Motor neuron (in vitro differentiated cells): ENCODE data around the gene NOXRED1. TPM values are rescaled to one million over a fixed set of nuclear protein-coding genes. Genes with fewer than 3 reads are reported as not detected.

Experiments used
- ATAC-seq, 8 experiments: fragments of 200-7000 bp; cut with Tn5 transposase; replicated peaks in 6 of 8; 2 replicates each; pipeline ENCODE4 v1.8.0; 2021; ENCODE audit warnings: mild to moderate bottlenecking in 8 of 8, moderate library complexity in 8 of 8
- H3K27ac ChIP-seq, 2 donors: fragments of 250-450 bp; sonication (Bioruptor Pico); 2 replicates each; pipeline ENCODE4 v1.9.0; 2021; ENCODE audit warnings: antibody characterized with exemption in 2 of 2, mild to moderate bottlenecking in 2 of 2, moderate library complexity in 1 of 2
- H3K4me1 ChIP-seq, 2 donors: fragments of 250-450 bp; sonication (Bioruptor Pico); replicated peaks in 1 of 2; 2 replicates each; pipeline ENCODE4 v1.6.1; 2021; ENCODE audit warnings: antibody characterized with exemption in 2 of 2, mild to moderate bottlenecking in 2 of 2, moderate library complexity in 1 of 2
- H3K4me3 ChIP-seq, 5 donors: fragments of 250-450 bp; sonication (Bioruptor Pico); 2 replicates each; pipeline ENCODE4 v1.9.0; 2021; ENCODE audit warnings: antibody characterized with exemption in 5 of 5, mild to moderate bottlenecking in 5 of 5, moderate library complexity in 4 of 5
- WGBS, 10 experiments: fragments of 450-650 bp; shearing (Covaris generic); methylation state at CpG; one replicate each; pipeline ENCODE4 v1.0.0; 2022; 5-methylcytosine and 5-hydroxymethylcytosine counted together
- in situ Hi-C, 9 experiments: fragments of 400-800 bp; cut with MboI; loops; one replicate each; pipeline ENCODE4 v1.15.0; 2021; ENCODE audit warnings: low sequenced_read_pairs in 9 of 9, low pct_unique_long_range_greater_than_20kb in 2 of 9; ENCODE audit not compliant: unreplicated experiment in 9 of 9
- total RNA-seq, 8 experiments: library from RNA; unstranded; fragments of 300-600 nt; gene quantifications; 2 replicates each; pipeline versions ENCODE4 v1.2.3 to v1.2.4, GENCODE V29; 2022

The NOXRED1 gene, protein sequence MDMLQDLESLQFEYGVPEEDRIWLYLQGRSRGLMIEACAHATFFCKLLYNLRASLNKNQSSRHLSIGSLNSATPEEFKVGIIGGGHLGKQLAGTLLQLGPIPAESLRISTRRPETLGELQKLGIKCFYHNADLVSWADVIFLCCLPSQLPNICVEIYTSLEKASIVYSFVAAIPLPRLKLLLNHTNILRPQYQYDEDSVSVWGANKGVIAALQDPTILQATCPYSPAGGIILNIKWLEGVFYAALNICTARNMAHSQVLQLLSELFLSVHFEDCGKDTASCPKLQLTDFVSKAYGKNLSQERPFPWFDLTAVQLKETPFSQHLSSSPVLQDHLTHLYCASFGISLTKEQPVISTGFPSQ
- total RNA-seq: 1 to 10 TPM in 2 of 8 experiments, under 1 TPM in 6; 0.33 to 3.0 (median 0.73) TPM

DNA sequence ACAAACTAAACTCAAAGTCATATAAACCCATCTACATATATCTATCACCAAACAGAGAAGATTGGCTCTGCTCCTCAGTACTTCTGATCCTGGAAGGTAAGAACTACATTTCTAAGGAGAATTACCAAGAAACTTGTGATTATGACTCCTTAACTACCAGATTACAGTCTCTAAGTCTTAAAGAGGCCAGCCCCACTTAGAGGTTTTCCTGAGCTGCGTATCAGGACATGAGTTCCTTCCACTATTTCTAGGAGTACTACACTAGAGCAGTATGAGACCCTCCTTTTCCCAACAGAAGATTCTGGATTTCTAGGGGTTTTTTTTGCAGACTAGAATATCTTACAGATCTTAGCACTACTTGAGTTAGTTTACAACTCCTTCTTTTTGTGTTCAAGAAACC is at the start of gene NOXRED1:
Gene NOXRED1 (minus strand): TSS at position 101 of the 400 bp plus-strand sequence. CDS start 634 bp downstream, outside the sequence.
- H3K27ac ChIP-seq: no peak within 1 kb of the TSS
- WGBS, 10 experiments: 80 to 100% (median 100%) methylated on average over 1 of the region's 1 CpG; no CpG with 5 or more reads in 5 of the 10 experiments
- ATAC-seq: no peak
- H3K4me3 ChIP-seq: no peak within 1 kb of the TSS
- no peaks in the 10 kb centered on the region for H3K4me1 ChIP-seq
- in situ Hi-C loops: no loop called here

DNA sequence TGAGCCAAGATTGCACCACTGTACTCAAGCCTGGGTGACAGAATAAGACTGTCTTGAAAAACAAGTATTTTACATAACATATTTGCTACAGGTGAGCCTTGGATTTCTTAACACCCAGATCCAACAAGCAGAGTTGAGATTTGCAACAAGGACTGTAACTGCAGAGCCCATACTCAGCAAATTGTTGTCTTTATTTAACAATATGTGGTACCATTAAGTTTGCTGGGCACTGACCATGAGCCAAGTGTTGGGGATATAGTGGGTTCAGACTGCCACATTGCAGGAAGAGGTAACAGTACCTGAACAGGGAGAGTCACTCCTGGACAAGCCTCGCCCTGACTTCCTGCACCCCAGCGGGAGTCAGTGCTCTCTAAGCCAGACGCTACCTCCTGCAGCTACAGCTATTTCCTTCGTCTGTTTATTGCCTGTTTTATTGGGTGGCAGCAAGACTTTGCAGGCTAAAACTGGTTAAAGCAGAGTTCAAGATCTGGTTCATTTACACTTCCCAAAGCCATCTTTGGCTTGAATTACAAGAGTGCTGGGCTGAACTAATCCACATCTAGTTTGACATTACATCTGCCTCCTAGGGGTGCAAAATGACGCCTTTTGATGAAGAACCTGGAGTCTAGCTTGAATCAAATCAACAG is 47.0 kb upstream of the NOXRED1 start:
- 51 to 100% (median 87%) methylated on average over 1 to 5 of the region's 5 CpGs; no CpG with 5 or more reads in 5 of the 10 experiments for WGBS, 10 experiments
- in situ Hi-C loops: no loop called here
- ATAC-seq: no peak
- Histone ChIP-seq H3K4me1 (peaks cover 0 to 5% of the 10 kb centered on the region in 2 donors), H3K27ac (no peak overlapping the region), H3K4me3 (no peak overlapping the region)

DNA sequence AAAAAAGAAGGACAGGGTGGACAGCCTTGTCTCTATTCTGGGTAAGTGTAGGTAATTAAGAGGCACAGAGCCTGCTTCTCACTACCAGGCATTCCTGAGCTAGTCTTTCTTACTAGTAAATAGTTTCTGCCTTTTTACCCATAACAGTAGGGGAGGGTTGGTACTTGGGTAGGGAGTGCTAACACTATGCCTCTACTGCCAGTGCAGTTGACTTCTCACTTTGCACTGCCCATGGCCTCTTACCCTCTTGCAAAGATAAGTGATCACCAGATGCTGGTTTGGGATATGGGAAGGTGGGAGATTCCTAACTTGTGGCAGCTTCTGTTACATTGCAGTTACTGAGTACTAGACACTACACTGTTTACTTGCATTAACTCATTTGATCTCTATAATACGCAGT is 46.2 kb upstream of the NOXRED1 start:
- peak in 1 of 8 experiments; percentile 24 for ATAC-seq
- 83 to 100% (median 92%) methylated on average over 1 of the region's 1 CpG; no CpG with 5 or more reads in 6 of the 10 experiments for WGBS, 10 experiments
- H3K4me1 ChIP-seq: peaks cover 0 to 5% of the 10 kb centered on the region in 2 donors
- no peak overlapping the region for H3K4me3 ChIP-seq
- H3K27ac ChIP-seq: no peak overlapping the region
- in situ Hi-C loops: no loop called here

DNA sequence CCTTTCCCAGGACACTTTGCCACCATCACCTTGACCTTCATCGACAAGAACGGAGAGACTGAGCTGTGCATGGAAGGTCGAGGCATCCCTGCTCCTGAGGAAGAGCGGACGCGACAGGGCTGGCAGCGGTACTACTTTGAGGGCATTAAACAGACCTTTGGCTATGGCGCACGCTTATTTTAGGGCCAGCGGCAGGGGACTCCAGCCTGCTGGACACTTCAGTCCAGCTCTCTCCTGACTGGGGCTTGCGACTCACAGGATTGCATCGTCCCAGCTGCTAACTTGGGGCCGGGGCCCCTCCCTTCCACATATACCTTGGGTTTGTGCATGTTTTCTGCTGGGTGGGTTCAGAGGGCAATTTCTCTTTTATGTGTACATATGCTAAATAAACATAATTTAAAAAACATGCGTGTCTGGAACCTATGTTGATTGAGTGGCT is 45.8 kb upstream of the NOXRED1 start:
- in situ Hi-C loops: no loop called here
- H3K4me3 ChIP-seq: no peak overlapping the region
- H3K27ac ChIP-seq: no peak overlapping the region
- ATAC-seq: peak in 6 of 8 experiments; percentile 26 to 91 (median 70)
- WGBS, 10 experiments: 0 to 81% (median 33%) methylated on average over 1 to 10 of the region's 14 CpGs; no CpG with 5 or more reads in 5 of the 10 experiments
- peaks cover 0 to 5% of the 10 kb centered on the region in 2 donors for H3K4me1 ChIP-seq

DNA sequence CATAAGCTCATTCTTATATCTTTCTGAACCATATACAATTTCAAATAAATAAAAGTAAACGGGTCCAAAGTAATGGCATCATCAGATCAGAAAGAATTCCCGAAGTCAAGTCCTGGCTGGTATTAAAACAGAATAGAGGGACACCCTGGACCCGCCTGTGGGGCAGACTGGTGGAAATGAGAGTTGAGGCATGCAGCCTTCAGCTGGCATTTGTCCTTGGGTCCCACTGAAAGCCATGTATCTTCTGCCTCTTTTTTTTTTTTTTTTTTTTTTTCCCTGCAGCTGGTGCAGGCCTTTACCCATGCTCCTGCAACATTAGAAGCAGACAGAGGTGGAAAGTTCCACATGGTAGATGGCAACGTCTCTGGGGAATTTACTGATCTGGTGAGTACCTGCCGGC is 44.5 kb upstream of the NOXRED1 start:
- 66 to 100% (median 82%) methylated on average over 1 to 4 of the region's 5 CpGs for WGBS, 10 experiments
- in situ Hi-C loops: no loop called here
- H3K4me3 ChIP-seq: no peak overlapping the region
- no peak for ATAC-seq
- peaks cover 0 to 5% of the 10 kb centered on the region in 2 donors for H3K4me1 ChIP-seq
- no peak overlapping the region for H3K27ac ChIP-seq

DNA sequence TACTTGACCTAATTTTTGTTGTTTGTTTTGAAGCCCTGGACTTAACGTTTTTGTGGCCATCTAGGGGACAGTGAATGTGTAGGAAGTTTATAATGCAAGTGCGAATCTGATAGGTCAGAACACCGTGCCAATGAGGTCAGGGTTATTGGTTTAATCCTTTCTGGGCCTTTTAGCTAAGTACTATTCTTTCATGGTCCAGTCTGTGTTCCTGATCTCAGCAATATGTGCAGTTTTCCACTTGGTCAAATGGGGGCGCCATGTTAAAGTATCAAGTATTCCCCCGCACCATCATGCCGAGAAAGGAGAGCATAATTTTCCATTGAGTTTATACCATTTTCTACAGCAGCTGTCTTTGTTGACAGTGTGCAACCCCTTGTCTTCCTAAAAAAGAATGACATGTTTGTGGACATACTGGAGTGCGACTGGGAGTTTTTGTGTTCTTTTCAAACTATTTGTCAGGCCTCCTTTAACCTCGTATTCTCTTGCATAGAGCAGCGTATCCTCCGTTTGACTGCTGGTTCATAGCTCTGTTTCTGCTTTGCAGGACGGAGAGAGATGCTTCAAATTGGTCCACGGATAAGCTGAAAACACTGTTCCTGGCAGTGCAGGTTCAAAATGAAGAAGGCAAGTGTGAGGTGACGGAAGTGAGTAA is 35.9 kb upstream of the NOXRED1 start:
- 0 to 69% (median 40%) methylated on average over 2 to 12 of the region's 13 CpGs for WGBS, 10 experiments
- peaks cover 8 to 10% of the 10 kb centered on the region in 2 donors for H3K4me1 ChIP-seq
- H3K27ac ChIP-seq: no peak overlapping the region
- ATAC-seq: peak in 1 of 8 experiments; percentile 0
- in situ Hi-C loops: no loop called here
- H3K4me3 ChIP-seq: peak overlapping the region; percentile 55 to 90 (median 64)

DNA sequence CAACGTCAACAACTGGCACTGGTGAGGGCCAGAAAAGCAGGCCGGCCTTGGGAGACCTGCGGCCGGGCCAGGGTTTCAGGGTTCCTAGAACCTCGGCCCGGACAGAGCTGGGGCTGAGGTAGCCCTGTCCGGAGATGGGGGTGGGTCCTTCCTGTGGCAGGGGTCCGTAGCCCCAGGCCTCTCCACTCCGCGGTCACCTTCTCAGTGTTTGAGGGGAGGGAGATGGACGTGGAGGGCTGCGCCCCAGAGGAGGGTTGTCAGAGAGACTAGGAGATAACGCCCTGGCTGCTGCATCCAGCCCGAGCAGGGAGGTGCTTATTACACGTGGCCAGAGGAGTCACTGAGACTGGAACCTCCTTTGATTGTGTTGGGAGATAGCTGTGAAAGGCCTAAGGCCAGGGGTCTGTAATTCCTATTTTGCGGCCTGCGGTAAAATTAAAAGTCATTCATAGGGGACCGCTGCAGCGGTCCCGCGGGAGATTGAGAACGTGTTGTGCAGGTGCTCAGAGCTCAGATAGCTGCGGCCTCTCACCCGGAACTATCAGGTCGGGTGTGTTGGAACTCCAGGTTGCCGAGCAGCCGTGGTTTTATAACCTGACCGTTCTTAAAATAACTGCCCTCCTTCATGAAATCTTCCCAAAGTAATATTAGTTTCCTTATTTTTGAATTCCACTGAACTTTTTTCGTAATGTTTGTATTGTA is 35.1 kb upstream of the NOXRED1 start:
- ATAC-seq: peak; percentile 6 to 26 (median 12)
- peaks cover 8 to 10% of the 10 kb centered on the region in 2 donors for H3K4me1 ChIP-seq
- peak overlapping the region; percentile 96 for H3K27ac ChIP-seq
- H3K4me3 ChIP-seq: peak overlapping the region; percentile 55 to 90 (median 64)
- WGBS, 10 experiments: 0 to 40% (median 0%) methylated on average over 1 to 16 of the region's 29 CpGs
- in situ Hi-C loops: no loop called here

DNA sequence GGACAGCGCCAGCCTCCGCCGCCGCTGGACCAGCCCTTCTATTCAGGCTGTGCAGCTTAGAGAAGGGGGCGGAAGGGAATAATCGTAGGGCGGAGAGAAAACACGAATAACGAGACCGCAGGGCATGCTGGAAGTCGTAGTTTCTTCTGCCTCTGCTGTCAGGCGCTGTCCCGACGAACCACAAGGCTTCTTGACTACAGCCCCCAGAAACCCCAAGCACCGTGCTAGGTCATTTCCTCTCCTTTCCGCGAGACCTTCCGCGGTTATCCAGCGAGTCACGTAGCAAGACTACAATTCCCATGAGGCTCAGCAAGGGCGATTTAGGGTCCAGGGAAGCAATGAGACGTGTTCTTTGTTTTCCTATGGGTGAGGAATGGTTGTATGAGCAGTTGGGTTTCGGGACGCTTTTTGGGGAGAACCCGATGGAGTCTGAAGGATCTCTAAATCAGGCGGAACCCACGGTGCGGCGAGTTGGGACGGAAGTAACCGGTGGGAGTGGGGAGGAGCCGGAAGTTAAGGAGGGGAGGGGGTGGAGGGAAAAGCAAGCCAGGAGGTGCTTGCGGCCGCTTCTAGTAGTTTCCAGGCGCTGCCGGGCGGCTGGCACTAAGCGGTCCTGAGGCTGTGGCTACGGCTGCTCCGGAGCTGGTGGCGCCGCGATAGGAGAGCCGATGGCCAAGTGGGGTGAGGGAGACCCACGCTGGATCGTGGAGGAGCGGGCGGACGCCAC is 34.4 kb upstream of the NOXRED1 start, which contains the start of the genes AHSA1 and VIPAS39:
Gene AHSA1 (plus strand): TSS at position 572 of the 727 bp plus-strand sequence. CDS start 97 bp downstream, at position 669.
Gene VIPAS39 (minus strand): TSS at position 80 of the 727 bp plus-strand sequence. CDS start 3,499 bp downstream, outside the sequence.
- in situ Hi-C loops: no loop called here

DNA sequence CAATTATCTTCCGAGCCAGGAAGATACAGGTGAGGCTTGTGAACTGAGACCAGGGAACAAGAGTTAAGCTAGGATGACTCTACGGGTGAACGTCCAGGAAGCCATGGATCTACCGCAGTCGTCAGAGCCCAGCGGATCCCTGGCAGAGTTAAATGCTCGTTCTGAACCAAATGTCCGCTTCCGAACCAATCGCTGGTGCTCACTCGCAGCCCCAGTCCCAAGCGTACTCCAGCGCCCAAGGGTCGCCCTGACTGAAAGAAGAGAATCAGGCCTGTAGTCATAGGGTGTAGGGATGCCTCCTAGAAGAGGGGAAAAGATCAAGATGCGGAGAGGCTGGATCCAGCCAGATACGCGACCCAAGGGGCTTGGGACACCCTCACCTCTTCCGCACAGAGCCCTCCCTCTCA is 33.8 kb upstream of the NOXRED1 start:
- Histone ChIP-seq H3K27ac (peak overlapping the region; percentile 46 to 96), H3K4me3 (peak overlapping the region; percentile 55 to 90 (median 64)), H3K4me1 (peaks cover 8 to 10% of the 10 kb centered on the region in 2 donors)
- ATAC-seq: peak in 3 of 8 experiments; percentile 13 to 35 (median 17)
- in situ Hi-C loops: no loop called here
- whole genome bisulfite sequencing, 10 experiments: 0 to 2% (median 0%) methylated on average over 1 to 14 of the region's 18 CpGs; no CpG with 5 or more reads in 2 of the 10 experiments

More for the DNA sequence above, 34.4 kb upstream of the NOXRED1 start, which contains the start of the genes AHSA1 and VIPAS39:
- ATAC-seq: peak; percentile 89 to 96 (median 95)
- Histone ChIP-seq H3K4me3 (peak within 1 kb of the TSS; percentile 55 to 90 (median 64)), H3K4me1 (peaks cover 8 to 10% of the 10 kb centered on the region in 2 donors), H3K27ac (peak within 1 kb of the TSS; percentile 96)
- 0 to 1% (median 0%) methylated on average over 1 to 17 of the region's 50 CpGs; no CpG with 5 or more reads in 5 of the 10 experiments for WGBS, 10 experiments

DNA sequence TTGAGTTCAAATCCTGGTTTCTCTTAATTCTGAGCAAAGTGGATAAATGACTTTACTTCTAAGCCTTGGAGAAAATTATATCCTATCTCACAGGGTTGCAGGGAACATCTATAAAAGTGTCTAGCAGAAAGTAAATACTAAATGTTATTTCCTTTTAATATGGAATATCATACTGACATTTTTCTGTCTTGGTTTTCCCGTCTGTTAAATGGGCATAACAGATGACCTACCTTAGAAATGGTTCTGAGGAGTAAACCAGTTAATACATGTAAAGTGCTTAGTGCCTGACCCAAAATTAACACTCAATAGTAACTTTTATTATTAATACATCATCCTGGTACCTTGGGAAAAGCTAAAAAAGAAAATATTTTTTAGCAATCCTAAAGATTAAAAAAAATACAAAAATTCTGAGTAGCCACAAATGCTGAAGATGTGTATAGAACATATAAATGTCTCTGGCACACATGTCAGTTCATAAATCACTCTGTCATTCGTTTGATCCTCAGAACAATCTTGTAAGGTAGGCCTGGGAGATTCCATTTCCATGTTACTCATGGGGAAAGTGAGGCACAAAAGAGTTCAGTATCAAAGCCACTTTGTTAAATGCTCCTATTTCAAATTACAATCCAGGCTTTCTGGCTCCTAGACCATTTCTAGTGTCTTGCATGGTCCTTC is 32.8 kb upstream of the NOXRED1 start:
- H3K27ac ChIP-seq: no peak overlapping the region
- in situ Hi-C loops: no loop called here

DNA sequence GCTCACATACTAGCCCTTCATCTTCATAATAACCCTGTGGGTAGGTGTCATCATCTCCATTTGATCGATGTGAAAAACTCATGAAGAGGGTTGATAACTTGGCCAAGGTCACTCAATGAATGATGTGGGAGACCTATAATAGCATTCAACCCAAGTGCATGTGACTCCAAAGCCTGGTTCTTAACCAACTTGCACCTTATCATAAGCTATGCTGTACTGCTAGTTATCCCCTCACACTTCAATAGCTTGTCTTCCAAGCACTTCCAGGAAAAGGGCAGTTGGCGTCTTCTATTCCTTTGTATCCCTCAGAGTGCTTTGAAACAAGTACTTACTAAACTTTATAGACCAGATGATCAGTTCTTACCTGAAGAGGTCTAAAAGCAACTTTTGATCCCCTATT is 18.9 kb upstream of the NOXRED1 start:
- H3K27ac ChIP-seq: no peak overlapping the region
- 50 to 100% (median 100%) methylated on average over 1 to 2 of the region's 2 CpGs; no CpG with 5 or more reads in 2 of the 10 experiments for WGBS, 10 experiments
- no peak overlapping the region for H3K4me3 ChIP-seq
- H3K4me1 ChIP-seq: no peaks in the 10 kb centered on the region
- ATAC-seq: no peak
- in situ Hi-C loops: no loop called here

More for the DNA sequence above, 32.8 kb upstream of the NOXRED1 start:
- 40 to 100% (median 86%) methylated on average over 1 to 2 of the region's 2 CpGs; no CpG with 5 or more reads in 1 of the 10 experiments for WGBS, 10 experiments
- Histone ChIP-seq H3K4me1 (peaks cover 8 to 10% of the 10 kb centered on the region in 2 donors), H3K4me3 (peak overlapping the region in 4 of 5 donors; percentile 55 to 90 (median 62))
- no peak for ATAC-seq
